Hematopoietic multipotent progenitor cell treated with erythropoietin and hydrocortisone succinate and interleukin-3 and kit ligand, for 15 days (in vitro differentiated cells): ENCODE results near the gene ECM2.

Source experiments
- DNase-seq: peaks from one replicate; pipeline ENCODE4 v3.0.0-alpha.2; 2015; ENCODE audit warnings: low spot score

ECM2 gene

DNA sequence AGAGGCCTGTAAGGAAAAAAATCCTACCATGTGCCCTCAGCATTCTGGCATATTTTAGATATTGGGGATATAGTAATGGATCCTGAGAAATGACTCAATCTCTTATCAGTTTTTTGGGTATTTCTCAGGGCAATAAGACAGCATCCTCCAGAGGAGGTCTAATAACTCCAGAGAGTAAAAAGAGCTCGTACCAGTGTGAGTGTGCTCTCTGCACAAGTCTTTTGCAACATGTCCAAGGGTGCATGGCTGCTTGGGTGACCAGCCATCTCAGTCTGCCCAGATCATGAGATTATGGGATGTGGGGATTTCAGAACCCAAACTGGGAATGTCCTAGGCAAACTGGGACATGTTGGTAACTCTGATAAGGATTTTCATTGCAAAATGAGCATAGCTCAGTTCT is 68.7 kb downstream of the ECM2 start:
- DNase-seq: no peak

DNA sequence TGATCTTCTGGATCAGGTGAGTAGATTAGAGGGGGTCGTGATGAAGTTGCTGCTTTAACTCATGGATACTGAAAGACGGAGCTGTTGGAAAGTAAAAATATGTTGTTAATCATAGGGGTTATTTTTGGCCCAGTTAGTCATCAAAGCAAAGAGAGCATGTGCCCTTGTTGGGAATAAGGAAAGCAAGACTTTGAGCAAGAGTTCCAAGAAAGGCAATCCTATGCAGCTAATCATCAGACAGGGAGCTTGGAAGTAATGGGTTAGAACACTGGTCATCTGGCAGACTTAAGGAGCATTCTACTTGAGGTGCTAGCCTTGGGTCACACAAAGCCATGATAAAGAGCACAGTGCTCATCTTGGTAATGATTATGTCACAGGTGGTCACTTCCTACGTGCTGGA is 71.8 kb downstream of the ECM2 start:
- DNase-seq: no peak

DNA sequence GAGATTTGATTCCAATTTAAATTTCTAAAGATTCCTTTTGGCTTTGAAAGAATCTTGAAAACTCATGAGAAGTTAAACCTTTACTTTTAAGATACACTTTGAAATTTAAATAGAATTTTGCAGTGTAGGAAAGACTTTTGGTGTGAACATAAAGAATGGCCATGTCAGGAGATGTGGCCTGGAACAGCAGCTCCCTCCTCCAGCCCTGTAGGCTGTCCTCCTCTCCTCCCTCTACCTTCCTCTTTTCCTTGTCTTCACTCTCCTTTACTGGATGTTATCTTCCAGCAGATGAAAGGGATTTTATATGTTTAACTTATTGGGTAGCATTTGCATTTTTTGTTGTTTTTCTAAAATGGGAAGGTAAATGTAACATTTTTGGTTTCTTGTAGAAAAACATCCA is 72.4 kb downstream of the ECM2 start:
- no peak for DNase-seq

DNA sequence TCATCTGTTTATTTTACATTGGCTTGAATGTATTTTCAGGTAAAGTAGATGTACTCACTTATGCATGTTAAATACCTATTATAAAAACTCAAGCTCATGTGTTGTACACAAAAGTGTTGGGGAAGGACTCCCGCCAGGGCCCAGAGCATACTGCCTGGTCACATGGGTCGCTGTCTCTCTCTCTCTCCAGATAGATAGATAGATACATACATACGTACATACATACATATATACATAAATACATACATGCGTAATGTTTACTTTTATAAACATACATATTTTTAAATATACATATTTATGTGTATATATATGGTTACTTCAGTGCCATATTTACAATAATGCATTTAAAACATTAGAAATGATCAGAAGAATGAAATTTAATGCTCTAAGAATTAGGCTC is 78.2 kb downstream of the ECM2 start:
- no peak for DNase-seq

DNA sequence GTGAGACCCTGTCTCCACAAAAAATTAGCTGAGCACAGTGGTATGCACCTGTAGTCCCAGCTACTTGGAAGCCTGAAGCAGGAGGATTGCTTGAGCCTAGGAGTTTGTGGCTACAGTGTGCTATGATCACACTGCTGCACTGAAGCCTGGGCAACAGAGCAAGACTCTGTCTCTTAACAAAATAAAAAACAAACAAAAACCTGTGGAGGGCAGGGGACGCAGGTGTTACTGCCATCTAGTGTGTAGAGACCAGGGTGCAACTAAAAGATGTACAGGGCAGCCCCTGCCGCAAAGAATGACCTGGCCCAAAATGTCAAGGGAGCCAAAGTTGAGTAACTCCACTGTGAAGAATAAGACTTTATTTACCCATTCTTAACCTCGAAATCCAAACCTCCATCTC is 80.6 kb downstream of the ECM2 start:
- DNase-seq: no peak

DNA sequence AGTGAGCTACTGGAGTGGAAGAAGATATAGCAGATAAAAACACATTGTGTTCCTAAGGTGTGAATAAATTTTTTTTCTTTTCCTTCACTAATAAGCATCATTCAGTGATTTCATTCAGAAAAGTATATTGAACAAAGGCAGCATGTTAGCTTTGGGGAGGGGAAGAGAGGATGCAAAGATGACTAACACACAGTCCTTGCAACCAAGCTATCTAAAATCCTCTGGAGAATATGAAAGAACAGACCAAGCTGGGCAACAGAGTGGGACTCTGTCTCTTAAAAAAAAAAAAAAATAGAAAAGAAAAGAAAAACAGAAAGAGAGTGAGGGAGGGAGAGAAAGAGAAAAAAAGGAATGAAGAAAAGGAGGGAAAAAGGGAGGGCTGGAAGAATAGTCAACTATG is 89.3 kb downstream of the ECM2 start:
- no peak for DNase-seq
